PFSK-1 (cell line): Measurements from ENCODE around the gene RBMS3.

Source experiments
- FOXP2 ChIP-seq: optimal IDR thresholded peaks from 2 replicates; pipeline ENCODE3; 2011; ENCODE audit warnings: borderline replicate concordance, control low read depth, inconsistent platforms; ENCODE audit not compliant: insufficient read depth; ENCODE audit errors: extremely low read length, extremely low read depth
- POLR2AphosphoS5 ChIP-seq: IDR thresholded peaks from 2 replicates; pipeline ENCODE4 v1.6.1; 2012; ENCODE audit warnings: low read depth, mild to moderate bottlenecking, control low read depth, low read length, moderate library complexity
- REST ChIP-seq, 2 experiments: IDR thresholded peaks; 2 replicates each; pipeline versions ENCODE4 v1.6.1 to v1.8.0; 2011 to 2012; ENCODE audit warnings: low read depth in 2 of 2, low read length in 2 of 2, control low read depth in 1 of 2, inconsistent platforms in 1 of 2, mild to moderate bottlenecking in 1 of 2, moderate library complexity in 1 of 2; ENCODE audit not compliant: insufficient read depth in 1 of 2
- SIN3A ChIP-seq: IDR thresholded peaks from 2 replicates; pipeline ENCODE4 v1.6.1; 2012; ENCODE audit warnings: mild to moderate bottlenecking, low read length, moderate library complexity, borderline replicate concordance; ENCODE audit not compliant: insufficient read depth
- TAF1 ChIP-seq: IDR thresholded peaks from 2 replicates; pipeline ENCODE4 v1.6.1; 2012; ENCODE audit warnings: low read length, control low read depth, borderline replicate concordance; ENCODE audit not compliant: insufficient read depth

RBMS3 gene

GRCh38 chr3:29429055-29429679 is 148.3 kb downstream of the RBMS3 start:
- TF ChIP-seq POLR2AphosphoS5, result no peak
- no peak for TF ChIP-seq TAF1
- no peak for TF ChIP-seq FOXP2
- TF ChIP-seq SIN3A, result no peak
- no peak for TF ChIP-seq REST (IDR thresholded peaks at IDR 0.05; ENCODE audit: insufficient read depth in 1 of 2, low read depth in 2 of 2, low read length in 2 of 2)

- TF ChIP-seq POLR2AphosphoS5, result no peak
- no peak for TF ChIP-seq SIN3A
- TF ChIP-seq REST (IDR thresholded peaks at IDR 0.05; ENCODE audit: insufficient read depth in 1 of 2, low read depth in 2 of 2, low read length in 2 of 2), result no peak
- no peak for TF ChIP-seq TAF1
- no peak for TF ChIP-seq FOXP2
Measured at GRCh38 chr3:29430558-29430971, 149.7 kb downstream of the RBMS3 start.

GRCh38 chr3:29436612-29437323 is 155.9 kb downstream of the RBMS3 start:
- TF ChIP-seq REST (IDR thresholded peaks at IDR 0.05; ENCODE audit: insufficient read depth in 1 of 2, low read depth in 2 of 2, low read length in 2 of 2), result no peak
- TF ChIP-seq FOXP2, result no peak
- TF ChIP-seq POLR2AphosphoS5, result no peak
- no peak for TF ChIP-seq TAF1
- TF ChIP-seq SIN3A, result no peak

GRCh38 chr3:29438580-29438979 is 157.7 kb downstream of the RBMS3 start:
- TF ChIP-seq FOXP2, result no peak
- TF ChIP-seq POLR2AphosphoS5, result no peak
- TF ChIP-seq TAF1, result no peak
- TF ChIP-seq SIN3A, result no peak
- no peak for TF ChIP-seq REST (IDR thresholded peaks at IDR 0.05; ENCODE audit: insufficient read depth in 1 of 2, low read depth in 2 of 2, low read length in 2 of 2)
